ENCODE measurements around the gene COMMD8. TPM values are rescaled to one million over a fixed set of nuclear protein-coding genes. Genes with fewer than 3 reads are reported as not detected.
A peak's percentile ranks its signal among the peaks of the same experiment; 100 is the strongest.

The COMMD8 gene
- total RNA-seq, 1 experiment from 2014 or later: 21.1 TPM

GRCh38 chr4:47410271-47410670 lies 53.2 kb downstream of the COMMD8 start:
- Mint-ChIP-seq H3K9me3 (ENCODE audit: unreplicated experiment) (no peaks in the 10 kb centered on the region), H3K27me3 (ENCODE audit: insufficient read depth, unreplicated experiment) (peaks cover 44% of the 10 kb centered on the region), H3K27ac (ENCODE audit: low read depth, unreplicated experiment) (no peak overlapping the region), H3K36me3 (ENCODE audit: insufficient read depth, unreplicated experiment) (no peaks in the 10 kb centered on the region), H3K4me3 (ENCODE audit: unreplicated experiment) (no peak overlapping the region), H3K4me1 (ENCODE audit: insufficient read depth, unreplicated experiment) (no peaks in the 10 kb centered on the region)
- BruUV-seq (replicated peaks): no TSS peak
- no peak for TF ChIP-seq CTCF (IDR thresholded peaks at IDR 0.05; ENCODE audit: unreplicated experiment)
- peak; percentile 0 for DNase-seq (ENCODE audit: unreplicated experiment)
- intact Hi-C loops (cut with micrococcal nuclease): no loop called here
- CTCF ChIA-PET: no interaction called here
- POLR2A ChIA-PET: no interaction called here

- no peak overlapping the region for H3K27ac Mint-ChIP-seq (ENCODE audit: low read depth, unreplicated experiment)
- no peaks in the 10 kb centered on the region for H3K9me3 Mint-ChIP-seq (ENCODE audit: unreplicated experiment)
- POLR2A ChIA-PET: no interaction called here
- H3K27me3 Mint-ChIP-seq (ENCODE audit: insufficient read depth, unreplicated experiment): peaks cover 39% of the 10 kb centered on the region
- no peak for TF ChIP-seq CTCF (IDR thresholded peaks at IDR 0.05; ENCODE audit: unreplicated experiment)
- no peak for DNase-seq (ENCODE audit: unreplicated experiment)
- CTCF ChIA-PET: interaction anchor here (0.6 kb wide), 1 partner anchor 23 kb away, joined by 3 read pairs; no protein-coding TSS in a partner anchor
- no peaks in the 10 kb centered on the region for H3K36me3 Mint-ChIP-seq (ENCODE audit: insufficient read depth, unreplicated experiment)
- intact Hi-C loops (cut with micrococcal nuclease): no loop called here
- BruUV-seq (replicated peaks): no TSS peak
- H3K4me3 Mint-ChIP-seq (ENCODE audit: unreplicated experiment): no peak overlapping the region
- H3K4me1 Mint-ChIP-seq (ENCODE audit: insufficient read depth, unreplicated experiment): no peaks in the 10 kb centered on the region
Observed at GRCh38 chr4:47406408-47406807, 57.1 kb downstream of the COMMD8 start.

Other genes starting within 250 kb of the COMMD8 start
- gene ATP10D, start 21.6 kb upstream of the COMMD8 start, total RNA-seq (2022): 16.2 and 16.9 TPM in 2 replicates

Measured in MCF 10A (cell line).